Natural killer cell (primary cell): ENCODE measurements around the gene CAPN7. TPM values are rescaled to one million over a fixed set of nuclear protein-coding genes. Genes with fewer than 3 reads are reported as not detected.
"Not testable (repeated sequence)": the region's sequence is repeated elsewhere in the genome, so short reads cannot be mapped to it uniquely, and the experiment has no call there.

Experiments
- ATAC-seq, 3 donors: fragments of 150-1000 bp in 2 of 3; fragments of 200-7000 bp in 1 of 3; cut with Tn5 transposase; 1 replicate in 1 of 3; 2 replicates in 2 of 3; pipeline ENCODE4 v1.10.0; 2021; ENCODE audit warnings: mild to moderate bottlenecking in 2 of 3, moderate library complexity in 2 of 3
- DNase-seq, 2 donors: peaks; one replicate each; pipeline versions ENCODE4 v3.0.0 to v3.0.0-alpha.2; 2013 to 2021; ENCODE audit warnings: mixed read lengths in 1 of 2
- H3K27ac ChIP-seq: one replicate; pipeline ENCODE4 v1.5.1; 2013; ENCODE audit warnings: mild to moderate bottlenecking, low read length
- H3K27me3 ChIP-seq: one replicate; pipeline ENCODE4 v1.6.1; 2013; ENCODE audit warnings: low read length; ENCODE audit not compliant: control insufficient read depth, insufficient read depth
- H3K36me3 ChIP-seq: one replicate; pipeline ENCODE4 v1.6.1; 2013; ENCODE audit warnings: low read length; ENCODE audit not compliant: control insufficient read depth, insufficient read depth
- H3K4me1 ChIP-seq: one replicate; pipeline ENCODE4 v1.6.1; 2013; ENCODE audit warnings: low read length; ENCODE audit not compliant: control insufficient read depth, insufficient read depth
- H3K4me3 ChIP-seq: one replicate; pipeline ENCODE4 v1.5.1; 2013; ENCODE audit warnings: low read length
- H3K9me3 ChIP-seq: one replicate; pipeline ENCODE4 v1.6.1; 2013; ENCODE audit warnings: low read length; ENCODE audit not compliant: control insufficient read depth, insufficient read depth
- H3K27ac Mint-ChIP-seq, 2 donors: one replicate each; pipeline ENCODE4 v1.8.0; 2022; ENCODE audit warnings: mild to moderate bottlenecking in 2 of 2, mixed read lengths in 2 of 2, moderate library complexity in 1 of 2
- H3K27me3 Mint-ChIP-seq, 2 donors: one replicate each; pipeline ENCODE4 v1.8.0; 2022; ENCODE audit warnings: low read depth in 2 of 2, mixed read lengths in 2 of 2
- H3K36me3 Mint-ChIP-seq: one replicate; pipeline ENCODE4 v1.8.0; 2022; ENCODE audit warnings: mixed read lengths
- H3K4me1 Mint-ChIP-seq, 2 donors: one replicate each; pipeline ENCODE4 v1.8.0; 2022; ENCODE audit warnings: mixed read lengths in 2 of 2
- H3K4me3 Mint-ChIP-seq: one replicate; pipeline ENCODE4 v1.8.0; 2022; ENCODE audit warnings: mild to moderate bottlenecking, moderate library complexity, mixed read lengths
- H3K9me3 Mint-ChIP-seq, 2 donors: one replicate each; pipeline ENCODE4 v1.8.0; 2022; ENCODE audit warnings: mixed read lengths in 2 of 2
- CTCF ChIP-seq: fragments of 200-600 bp; IDR thresholded peaks from one replicate; pipeline ENCODE4 v1.8.0; 2022; ENCODE audit warnings: antibody characterized with exemption
- WGBS: methylation state at CpG from one replicate; pipeline ENCODE4 v1.1.7; 2013; ENCODE audit warnings: missing lambda C conversion rate; ENCODE audit not compliant: insufficient coverage; 5-methylcytosine and 5-hydroxymethylcytosine counted together
- intact Hi-C: fragments of 100-400 bp; cut with micrococcal nuclease; formaldehyde crosslinking; loops from one replicate; pipeline ENCODE4 v1.14.2; 2022
- total RNA-seq, 4 donors: library from RNA; stranded (reverse); fragments of 120-200 nt in 1 of 4; gene quantifications; one replicate each; pipeline versions ENCODE4 v1.2.3 to v1.2.4, GENCODE V29; 2013 to 2022

CAPN7 gene
- total RNA-seq, 3 donors from 2014 or later (not counting 1 experiment from before 2014, with no cell fraction given) = 35.3 to 59.9 (median 52.8) TPM

- H3K4me3 ChIP-seq = no peak overlapping the region
- Mint-ChIP-seq H3K4me1 (peaks cover 0 to 6% of the 10 kb centered on the region in 2 donors), H3K27me3 (peaks cover 12 to 14% of the 10 kb centered on the region in 2 donors), H3K4me3 (no peak overlapping the region), H3K27ac (no peak overlapping the region), H3K9me3 (no peaks in the 10 kb centered on the region), H3K36me3 (no peaks in the 10 kb centered on the region)
- TF ChIP-seq CTCF = no peak
- no peaks in the 10 kb centered on the region for H3K4me1 ChIP-seq
- peaks cover 13% of the 10 kb centered on the region for H3K27me3 ChIP-seq
- no peaks in the 10 kb centered on the region for H3K36me3 ChIP-seq
- H3K9me3 ChIP-seq = peaks cover 6% of the 10 kb centered on the region
- no peak overlapping the region for H3K27ac ChIP-seq
- DNase-seq (no peak), ATAC-seq (peak in 1 of 3 donors; percentile 43)
- intact Hi-C loops = no loop called here
- 98% methylated on average over 3 of the region's 3 CpGs for WGBS
Observed at GRCh38 chr3:15160662-15161061, 45.4 kb upstream of the CAPN7 start.

GRCh38 chr3:15161133-15161532, 44.9 kb upstream of the CAPN7 start:
- no peaks in the 10 kb centered on the region for H3K36me3 ChIP-seq
- H3K27ac ChIP-seq = no peak overlapping the region
- peaks cover 12% of the 10 kb centered on the region in 2 donors for H3K27me3 Mint-ChIP-seq
- H3K4me1 Mint-ChIP-seq = peaks cover 0 to 6% of the 10 kb centered on the region in 2 donors
- DNase-seq = no peak
- H3K9me3 Mint-ChIP-seq = no peaks in the 10 kb centered on the region
- H3K27ac Mint-ChIP-seq = no peak overlapping the region
- no peak for TF ChIP-seq CTCF
- ATAC-seq = no peak
- intact Hi-C loops = no loop called here
- no peaks in the 10 kb centered on the region for H3K4me1 ChIP-seq
- no peaks in the 10 kb centered on the region for H3K36me3 Mint-ChIP-seq
- WGBS = 100% methylated on average over 1 of the region's 1 CpG
- no peak overlapping the region for H3K4me3 ChIP-seq
- no peak overlapping the region for H3K4me3 Mint-ChIP-seq
- peaks cover 9% of the 10 kb centered on the region for H3K27me3 ChIP-seq
- H3K9me3 ChIP-seq = peaks cover 6% of the 10 kb centered on the region

- H3K4me3 Mint-ChIP-seq, H3K4me1 ChIP-seq, H3K4me3 ChIP-seq, intact Hi-C loops, H3K36me3 ChIP-seq, H3K27me3 Mint-ChIP-seq, H3K27ac ChIP-seq, DNase-seq, H3K27me3 ChIP-seq, H3K27ac Mint-ChIP-seq, H3K9me3 ChIP-seq, ATAC-seq, H3K36me3 Mint-ChIP-seq, H3K4me1 Mint-ChIP-seq, H3K9me3 Mint-ChIP-seq: not testable (repeated sequence)
- 96% methylated on average over 18 of the region's 24 CpGs for WGBS
Observed at GRCh38 chr3:15163656-15164055, 42.4 kb upstream of the CAPN7 start.

GRCh38 chr3:15164340-15164739, 41.7 kb upstream of the CAPN7 start:
- ATAC-seq = no peak
- Mint-ChIP-seq H3K27me3 (no peaks in the 10 kb centered on the region), H3K4me1 (peaks cover 0 to 6% of the 10 kb centered on the region in 2 donors), H3K4me3 (no peak overlapping the region), H3K9me3 (no peaks in the 10 kb centered on the region), H3K36me3 (no peaks in the 10 kb centered on the region), H3K27ac (no peak overlapping the region)
- Histone ChIP-seq H3K36me3 (no peaks in the 10 kb centered on the region), H3K4me1 (no peaks in the 10 kb centered on the region), H3K4me3 (no peak overlapping the region), H3K27ac (no peak overlapping the region), H3K27me3 (no peaks in the 10 kb centered on the region), H3K9me3 (no peaks in the 10 kb centered on the region)
- no peak for TF ChIP-seq CTCF
- 92% methylated on average over 1 of the region's 1 CpG for WGBS
- intact Hi-C loops = no loop called here
- DNase-seq = no peak
